ENCODE results near the gene CHAC1.
"Not testable (repeated sequence)": the region's sequence is repeated elsewhere in the genome, so short reads cannot be mapped to it uniquely, and the experiment has no call there.

The CHAC1 gene

DNA sequence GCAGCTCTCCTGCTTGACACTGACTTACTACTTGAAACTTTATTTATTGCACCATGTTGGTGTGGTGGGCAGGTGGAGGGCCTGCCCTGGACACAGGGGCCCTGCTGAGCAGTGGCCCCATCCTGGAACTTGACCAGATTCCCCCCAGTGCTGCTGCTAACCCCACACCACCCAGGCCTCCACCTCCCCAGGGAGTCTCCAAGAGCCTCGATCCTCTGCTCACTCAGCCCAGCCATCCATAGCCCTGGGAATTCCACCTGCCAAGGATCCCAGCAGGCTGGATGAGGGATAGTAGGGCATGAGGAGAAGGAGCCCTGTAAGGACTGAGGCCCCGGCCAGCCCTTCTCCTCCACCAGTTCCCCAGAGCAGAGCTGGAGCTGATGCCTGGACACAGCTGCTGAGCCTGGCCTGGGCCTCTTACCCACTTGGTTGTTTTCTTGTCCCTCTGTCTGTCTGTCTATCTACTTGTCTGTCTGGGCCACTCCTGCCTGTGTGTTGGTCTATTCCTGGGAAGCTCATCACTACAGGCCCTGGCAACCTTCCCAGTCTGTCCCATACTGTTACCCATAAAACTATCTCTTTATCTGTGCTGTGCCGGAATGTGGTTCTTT lies 2.8 kb downstream of the CHAC1 start:
- no peak for DNase-seq (ENCODE audit: extremely low read depth in 1 of 2, low read depth in 1 of 2)

DNA sequence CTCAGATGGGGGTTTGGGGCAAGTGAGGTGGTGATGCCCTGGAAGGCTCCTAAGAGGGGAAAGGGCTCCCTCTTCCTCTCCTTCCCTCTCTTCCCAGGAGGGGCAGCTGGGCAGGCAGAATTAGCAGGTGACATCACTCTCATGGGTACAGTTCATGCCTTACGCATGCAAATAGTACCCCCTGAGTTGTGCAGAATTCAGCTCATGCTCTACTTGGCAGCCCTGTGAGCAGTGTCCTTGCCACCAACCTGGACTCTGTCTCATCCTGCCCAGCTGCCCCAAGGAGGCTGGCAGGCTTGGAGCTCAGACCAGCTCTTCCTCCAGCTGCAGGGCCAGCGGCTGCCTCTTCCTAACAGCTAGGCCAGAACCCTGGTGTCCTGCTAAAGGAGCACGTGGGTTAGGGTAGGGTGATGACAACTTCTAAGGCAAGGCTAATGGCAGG lies 3.3 kb downstream of the CHAC1 start:
- DNase-seq (ENCODE audit: extremely low read depth in 1 of 2, low read depth in 1 of 2): no peak

DNA sequence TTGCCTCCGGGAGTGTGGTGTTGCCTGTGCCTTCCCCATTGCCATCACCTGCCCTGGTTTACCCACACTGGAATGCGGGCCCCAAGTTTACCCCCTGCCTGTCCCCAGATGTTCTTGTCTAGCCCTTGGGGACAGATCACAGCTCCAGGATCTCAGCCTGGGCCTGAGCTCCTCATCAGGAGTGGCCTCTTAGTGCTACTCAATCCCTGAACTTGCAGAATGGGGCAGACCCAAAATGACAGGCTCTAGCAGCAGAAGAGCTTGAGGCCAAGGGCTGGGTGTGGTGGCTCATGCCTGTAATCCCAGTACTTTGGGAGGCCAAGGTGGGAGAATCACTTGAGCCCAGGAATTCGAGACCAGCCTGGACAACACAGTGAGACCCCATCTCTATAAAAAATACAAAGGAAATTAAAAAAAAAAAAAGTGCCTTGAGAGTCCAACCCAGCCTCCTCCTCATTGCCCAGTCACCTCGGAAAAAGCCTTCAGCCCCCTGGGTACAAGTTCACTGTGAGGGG lies 3.8 kb downstream of the CHAC1 start:
- no peak for DNase-seq (ENCODE audit: extremely low read depth in 1 of 2, low read depth in 1 of 2)

DNA sequence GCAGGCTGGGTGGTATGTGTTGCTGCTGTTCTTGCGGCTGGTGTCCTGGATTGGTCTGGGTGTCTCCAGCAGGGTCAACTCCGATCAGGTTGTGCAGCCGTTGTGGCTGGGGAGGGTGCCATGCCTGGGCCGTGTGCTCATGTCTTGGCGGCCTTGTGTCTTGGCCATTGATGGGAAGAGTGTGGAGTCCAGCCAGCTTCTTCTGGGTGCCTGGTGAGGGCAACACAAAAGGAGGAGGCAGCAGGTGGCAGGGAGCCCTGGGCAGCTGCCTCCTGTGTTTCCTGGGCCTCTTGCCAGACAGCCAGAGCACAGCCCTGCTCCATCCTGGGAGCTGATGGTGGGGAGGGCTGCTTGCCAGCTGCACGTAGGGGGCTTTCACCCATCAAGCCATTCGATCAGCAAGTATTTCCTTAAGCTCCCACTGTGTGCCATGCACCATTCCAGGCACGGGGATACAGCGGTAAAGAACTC lies 4.3 kb downstream of the CHAC1 start:
- no peak for DNase-seq (ENCODE audit: extremely low read depth in 1 of 2, low read depth in 1 of 2)

DNA sequence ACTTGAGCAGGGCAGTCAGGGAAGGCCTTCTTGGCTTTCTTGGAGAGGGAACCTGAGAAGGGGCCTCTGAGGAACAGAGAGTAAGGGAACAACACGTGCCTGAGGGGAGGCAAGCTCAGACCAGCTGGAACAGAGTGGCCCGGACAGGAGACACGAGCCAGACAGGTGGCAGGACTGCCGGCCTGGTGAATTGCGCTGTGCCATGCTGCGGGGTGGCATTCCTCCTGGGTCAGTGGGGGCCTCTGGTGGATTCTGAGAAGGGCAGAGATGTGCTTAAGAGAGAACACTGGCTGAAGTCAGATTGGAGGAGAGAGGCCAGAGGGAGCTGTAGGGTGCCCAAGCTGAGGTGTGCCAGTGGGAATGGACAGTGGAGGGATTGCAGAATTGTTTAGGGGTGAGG lies 4.9 kb downstream of the CHAC1 start:
- no peak for DNase-seq (ENCODE audit: extremely low read depth in 1 of 2, low read depth in 1 of 2)

DNA sequence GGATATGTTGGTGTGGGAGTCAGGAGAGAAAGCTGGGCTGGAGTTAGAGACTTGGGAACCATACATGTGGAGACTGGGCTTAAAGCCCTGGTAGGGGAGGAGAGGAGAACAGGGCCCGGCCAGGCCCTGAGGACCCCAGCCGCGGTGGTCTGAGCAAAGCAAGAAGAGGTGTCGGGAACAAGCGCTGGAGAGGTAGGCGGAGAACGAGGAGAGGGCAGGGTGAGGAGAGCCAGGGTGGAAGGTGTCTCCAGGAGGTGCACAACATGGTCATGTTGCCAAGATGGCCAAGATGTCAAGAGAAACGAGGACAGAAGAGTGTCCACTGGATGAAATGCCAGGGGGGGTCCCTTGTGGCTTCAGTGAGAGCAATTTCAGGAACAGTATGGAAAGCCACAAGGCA lies 5.5 kb downstream of the CHAC1 start:
- no peak for DNase-seq (ENCODE audit: extremely low read depth in 1 of 2, low read depth in 1 of 2)

DNA sequence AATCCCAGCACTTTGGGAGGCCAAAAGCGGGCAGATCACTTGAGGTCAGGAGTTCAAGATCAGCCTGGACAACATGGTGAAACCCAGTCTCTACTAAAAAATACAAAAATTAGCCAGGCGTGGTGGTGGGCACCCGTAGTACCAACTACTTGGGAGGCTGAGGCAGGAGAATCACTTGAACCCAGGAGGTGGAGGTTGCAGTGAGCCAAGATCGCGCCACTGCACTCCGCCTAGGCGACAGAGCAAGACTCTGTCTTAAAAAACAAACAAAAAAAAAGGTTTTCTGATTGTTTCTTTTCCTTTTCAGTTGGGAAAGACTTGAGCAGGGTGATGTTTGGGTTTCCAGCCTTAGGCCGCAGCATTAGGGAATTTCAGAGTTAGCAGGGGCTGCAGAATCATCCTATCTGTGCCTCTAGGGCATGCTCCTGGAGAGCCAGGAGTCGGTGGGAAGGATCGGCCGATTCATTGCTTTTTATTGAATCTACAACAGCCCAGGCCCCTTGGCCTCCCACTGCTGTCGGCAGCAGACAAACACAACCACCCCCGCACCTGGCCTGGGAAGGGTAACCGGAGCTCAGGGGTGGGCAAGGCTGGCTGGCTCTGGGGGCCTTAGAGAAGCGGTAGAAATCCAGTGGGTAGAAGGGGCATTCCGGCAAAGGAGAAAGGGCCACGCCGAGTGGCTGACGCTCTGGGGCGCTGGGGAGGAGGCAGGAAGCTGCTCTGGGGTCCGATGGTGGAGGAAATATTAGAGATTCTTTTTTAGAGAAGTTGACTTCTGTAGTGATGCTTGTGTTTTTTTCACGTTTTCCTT lies 6.3 kb downstream of the CHAC1 start:
- no peak for DNase-seq (ENCODE audit: extremely low read depth in 1 of 2, low read depth in 1 of 2)

DNA sequence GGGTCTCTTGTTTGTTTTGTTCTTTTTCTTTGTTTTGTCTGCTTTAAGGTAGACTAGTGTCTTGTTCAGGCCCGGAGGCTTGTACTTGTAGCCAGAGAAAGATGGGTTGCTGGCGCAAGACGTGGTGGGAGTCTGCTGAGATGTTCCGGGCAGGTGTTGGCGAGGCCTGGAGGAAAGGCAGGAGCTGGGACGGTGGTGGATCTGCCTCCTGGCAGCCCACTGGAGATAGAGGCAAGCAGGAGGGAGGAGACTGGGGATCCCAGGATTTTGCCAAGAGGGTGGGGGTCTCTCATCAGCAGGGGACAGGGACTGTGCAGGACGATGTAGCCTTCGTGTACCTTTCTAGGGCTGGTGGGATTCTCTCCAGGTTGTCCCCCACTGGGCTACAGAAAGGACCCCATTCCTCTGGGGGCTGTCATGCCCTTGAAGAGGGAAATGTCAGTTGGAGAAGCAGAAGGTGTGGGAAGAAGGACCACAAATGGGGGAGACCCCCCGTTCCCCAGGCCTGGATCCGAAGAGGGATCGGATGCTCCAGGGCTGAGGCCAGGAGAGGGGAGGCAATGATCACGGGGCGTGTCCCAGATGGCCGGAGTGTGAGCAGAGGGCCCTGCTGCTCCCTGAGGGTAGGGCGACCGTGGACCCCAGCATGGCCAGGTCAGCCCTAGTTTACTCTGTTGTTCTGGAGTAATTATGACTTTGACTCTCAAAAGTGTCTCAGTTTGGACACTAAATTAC lies 7.0 kb downstream of the CHAC1 start:
- DNase-seq (ENCODE audit: extremely low read depth in 1 of 2, low read depth in 1 of 2): no peak

DNA sequence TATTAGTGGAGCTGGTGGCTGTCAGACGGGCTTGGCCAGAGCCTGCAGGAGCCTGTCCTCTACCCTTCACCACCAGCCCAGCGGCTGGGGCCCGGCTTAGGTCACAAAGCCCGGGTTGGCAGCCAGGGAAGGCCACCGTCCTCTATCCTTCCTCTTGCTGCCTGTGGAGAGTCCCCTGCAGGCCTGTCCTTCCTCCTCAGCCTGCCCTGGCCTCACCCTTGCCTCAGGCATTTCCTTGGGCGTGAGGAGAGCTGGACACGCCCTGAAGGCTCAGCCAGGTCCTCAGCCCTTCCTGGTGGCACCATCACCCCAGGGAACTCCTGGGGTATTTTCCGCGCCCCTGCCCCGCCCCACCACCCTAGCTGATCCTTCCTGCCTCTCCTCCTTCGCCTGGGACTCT lies 7.7 kb downstream of the CHAC1 start:
- DNase-seq (ENCODE audit: extremely low read depth in 1 of 2, low read depth in 1 of 2): no peak

DNA sequence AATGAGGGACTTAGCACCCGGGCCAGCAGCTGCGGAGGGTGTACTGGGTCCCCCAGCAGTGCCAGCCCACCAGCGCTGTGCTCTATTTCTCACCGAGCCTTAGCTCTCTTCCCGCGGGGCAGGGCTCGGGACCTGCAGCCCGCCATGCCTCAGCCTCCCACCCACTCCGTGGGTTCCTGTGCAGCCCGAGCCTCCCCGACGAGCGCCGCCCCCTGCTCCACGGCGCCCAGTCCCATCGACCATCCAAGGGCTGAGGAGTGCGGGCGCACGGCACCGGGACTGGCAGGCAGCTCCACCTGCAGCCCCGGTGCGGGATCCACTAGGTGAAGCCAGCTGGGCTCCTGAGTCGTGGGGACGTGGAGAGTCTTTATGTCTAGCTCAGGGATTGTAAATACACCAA lies 8.5 kb downstream of the CHAC1 start:
- not testable (repeated sequence) for DNase-seq (ENCODE audit: extremely low read depth in 1 of 2, low read depth in 1 of 2)

DNA sequence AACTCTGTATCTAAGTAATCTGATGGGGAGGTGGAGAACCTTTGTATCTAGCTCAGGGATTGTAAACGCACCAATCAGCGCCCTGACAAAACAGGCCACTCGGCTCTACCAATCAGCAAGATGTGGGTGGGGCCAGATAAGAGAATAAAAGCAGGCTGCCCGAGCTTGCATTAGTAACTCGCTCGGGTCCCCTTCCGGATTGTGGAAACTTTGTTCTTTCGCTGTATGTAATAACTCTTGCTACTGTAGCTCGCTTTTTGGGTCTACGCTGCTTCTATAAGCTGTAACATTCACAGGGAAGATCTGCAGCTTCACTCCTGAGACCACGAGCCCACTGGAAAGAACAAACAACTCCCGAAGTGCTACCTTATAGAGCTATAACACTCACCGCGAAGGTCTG lies 9.0 kb downstream of the CHAC1 start:
- DNase-seq (ENCODE audit: extremely low read depth in 1 of 2, low read depth in 1 of 2): not testable (repeated sequence)

DNA sequence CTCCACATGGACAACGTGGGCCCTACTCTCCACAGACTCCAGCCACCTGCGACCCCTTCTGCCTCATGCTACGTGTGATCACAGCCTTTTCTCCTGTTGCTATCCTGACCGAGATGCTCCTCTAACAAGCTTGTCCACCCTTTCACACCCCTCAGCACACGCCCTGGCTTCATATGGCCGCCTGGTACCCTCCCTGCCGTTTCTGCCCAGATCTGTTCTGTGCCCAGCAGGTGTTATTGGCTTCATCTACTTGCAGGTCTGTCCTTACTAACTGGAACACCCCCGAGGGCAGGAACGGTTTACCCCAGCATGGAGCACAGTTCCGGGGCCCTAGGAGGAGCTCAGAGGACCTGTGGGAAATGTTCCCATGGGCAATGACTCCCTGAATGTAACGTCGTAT lies 9.9 kb downstream of the CHAC1 start:
- no peak for DNase-seq (ENCODE audit: extremely low read depth in 1 of 2, low read depth in 1 of 2)

DNA sequence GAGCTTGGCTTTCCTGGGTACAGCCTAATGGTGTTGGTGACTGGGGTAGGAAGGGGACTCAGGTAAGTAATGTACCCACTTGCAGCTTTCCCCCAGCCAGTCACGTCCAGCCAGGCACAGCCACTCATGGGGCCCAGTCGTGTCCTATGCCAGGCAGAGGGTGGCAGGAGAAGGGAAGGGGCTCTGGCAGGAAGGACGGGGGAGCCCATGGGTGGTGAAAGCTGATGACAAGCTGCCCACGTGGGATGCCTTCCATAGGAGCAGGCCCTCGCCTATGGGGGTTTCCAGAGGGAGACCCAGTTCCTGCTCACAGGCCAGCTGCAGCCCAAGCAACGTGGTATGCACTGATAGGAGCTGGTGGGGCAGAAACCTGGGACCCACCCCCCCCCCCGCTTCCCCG lies 10.7 kb downstream of the CHAC1 start:
- DNase-seq (ENCODE audit: extremely low read depth in 1 of 2, low read depth in 1 of 2): no peak

DNA sequence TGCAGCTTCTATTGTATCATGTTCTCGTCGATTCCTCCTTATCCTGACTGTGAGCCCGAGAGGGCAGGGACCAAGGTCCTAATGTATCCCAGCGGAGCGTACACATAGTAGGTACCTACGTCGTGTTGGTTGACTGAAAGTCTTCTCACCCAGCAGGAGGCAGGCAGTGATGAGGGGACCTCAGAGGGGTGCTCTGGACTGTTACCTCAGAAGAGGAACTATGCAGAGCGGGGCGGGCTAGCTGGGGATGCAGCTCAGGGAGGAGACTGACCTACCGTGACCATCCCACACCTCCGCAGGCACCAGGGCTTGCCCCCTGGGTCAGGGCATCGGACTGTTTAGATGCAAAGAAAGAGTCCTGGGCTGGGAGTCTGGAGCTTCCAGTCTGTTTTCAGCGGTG lies 11.4 kb downstream of the CHAC1 start:
- no peak for DNase-seq (ENCODE audit: extremely low read depth in 1 of 2, low read depth in 1 of 2)

DNA sequence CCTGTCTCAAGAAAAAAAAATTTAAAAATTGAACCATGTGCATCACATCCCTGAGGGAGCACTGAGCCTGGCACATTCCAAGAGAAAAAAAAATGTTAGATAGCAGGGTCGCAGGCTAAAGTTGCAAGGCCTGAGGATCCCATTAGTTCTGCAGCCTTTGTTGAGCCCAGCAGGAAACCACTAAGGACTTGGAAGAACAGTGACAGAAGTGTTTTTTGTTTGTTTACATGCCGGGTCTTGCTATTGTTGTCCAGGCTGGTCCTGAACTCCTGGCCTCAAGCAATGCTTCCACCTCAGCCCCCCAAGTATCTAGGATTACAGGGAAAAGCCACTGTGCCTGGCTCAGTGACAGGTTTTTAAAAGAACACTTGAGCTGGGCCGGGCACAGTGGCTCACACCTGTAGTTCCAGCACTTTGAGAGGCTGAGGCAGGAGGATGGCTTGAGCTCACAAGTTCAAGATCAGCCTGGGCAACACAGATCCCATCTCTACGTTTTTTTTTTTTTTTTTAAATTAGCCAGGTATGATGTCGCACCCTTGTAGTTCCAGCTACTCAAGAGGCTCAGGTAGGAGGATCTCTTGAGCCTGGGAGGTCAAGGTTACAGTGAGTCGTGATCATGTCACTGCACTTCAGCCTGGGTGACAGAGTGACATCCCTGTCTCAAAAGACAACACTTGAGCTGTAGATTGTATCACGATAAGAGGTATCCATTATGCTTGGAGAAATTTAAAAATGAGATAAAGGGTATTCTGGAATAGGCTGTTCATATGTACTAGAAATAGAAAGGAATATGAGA lies 15.2 kb downstream of the CHAC1 start:
- no peak for DNase-seq (ENCODE audit: extremely low read depth in 1 of 2, low read depth in 1 of 2)

DNA sequence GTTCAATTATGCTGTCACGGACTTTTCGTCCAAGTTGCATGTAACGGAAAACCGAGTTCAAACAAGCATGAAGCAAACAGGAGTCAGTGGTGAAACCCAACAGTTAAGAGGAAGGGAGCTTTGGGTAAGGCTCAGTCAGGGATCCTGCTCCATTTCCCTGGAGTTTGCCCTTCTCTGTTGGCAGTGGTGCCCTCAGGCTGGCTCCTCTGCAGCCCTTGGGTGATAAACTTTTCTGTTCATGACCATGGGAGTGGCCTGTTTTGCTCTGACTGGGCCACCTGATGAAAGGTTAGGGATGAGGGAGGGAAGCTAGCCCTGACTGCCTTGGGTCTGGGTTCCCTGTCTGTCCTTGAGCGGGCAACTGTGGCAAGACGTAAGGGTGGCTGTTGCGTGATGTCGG lies 16.1 kb downstream of the CHAC1 start:
- DNase-seq (ENCODE audit: extremely low read depth in 1 of 2, low read depth in 1 of 2): no peak

DNA sequence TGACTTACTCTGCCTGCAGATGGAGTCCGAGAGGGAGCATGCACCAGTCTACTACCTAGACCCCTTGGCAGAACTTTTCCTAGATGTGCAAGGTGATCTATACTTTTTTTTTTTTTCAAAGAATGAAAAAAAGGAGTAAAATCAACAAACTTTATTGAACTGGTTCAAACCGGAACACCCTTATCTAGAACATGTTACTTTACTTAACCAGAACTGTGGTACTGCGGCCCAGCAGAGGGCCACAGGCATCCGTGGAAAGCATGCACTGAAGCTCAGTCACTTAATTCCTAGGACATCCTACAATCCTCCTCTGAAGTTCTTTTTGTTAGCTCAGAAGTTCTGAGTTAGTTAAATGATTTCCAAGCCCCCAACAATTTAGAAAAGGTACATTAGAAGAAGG lies 21.6 kb downstream of the CHAC1 start:
- no peak for DNase-seq (ENCODE audit: extremely low read depth in 1 of 2, low read depth in 1 of 2)

DNA sequence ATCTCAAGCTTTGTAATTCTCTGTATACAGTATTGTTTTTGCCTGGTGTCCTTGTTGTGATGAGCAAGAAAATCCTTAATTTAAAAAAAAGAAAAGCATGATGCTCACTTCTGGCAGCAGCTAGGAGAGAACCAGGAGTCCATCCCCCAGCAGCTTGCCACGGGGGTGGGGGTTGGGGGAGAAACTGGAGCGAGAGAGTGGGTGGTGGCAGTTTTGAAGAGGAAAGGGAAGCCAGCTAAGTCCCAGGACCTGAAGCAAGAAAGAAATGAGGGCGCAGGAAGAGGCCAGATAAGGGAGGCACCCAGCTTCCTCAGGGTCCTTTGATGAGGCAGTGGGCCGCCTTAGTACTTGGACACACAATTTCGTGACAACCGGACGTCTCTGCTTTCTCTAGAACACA lies 23.5 kb downstream of the CHAC1 start:
- DNase-seq (ENCODE audit: extremely low read depth in 1 of 2, low read depth in 1 of 2): no peak

DNA sequence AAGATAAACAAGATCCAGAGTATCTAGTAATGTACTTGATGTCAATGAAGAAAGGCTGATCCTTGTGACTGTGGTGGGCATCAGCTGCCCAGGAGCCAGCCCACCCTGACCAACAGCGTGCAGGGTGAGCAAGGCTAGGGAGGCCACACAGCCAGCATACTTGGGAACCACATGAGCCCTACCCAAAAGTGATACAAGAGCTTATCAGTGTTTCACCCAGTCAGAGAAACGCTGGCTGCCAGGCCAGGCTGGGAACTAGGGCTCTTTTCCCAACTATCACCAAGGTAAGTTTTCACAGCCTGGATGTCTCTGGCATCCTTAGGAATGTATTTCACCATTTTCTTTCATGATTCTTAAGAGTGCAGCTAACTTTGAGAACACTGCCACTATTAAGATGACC lies 24.9 kb downstream of the CHAC1 start:
- DNase-seq (ENCODE audit: extremely low read depth in 1 of 2, low read depth in 1 of 2): no peak

DNA sequence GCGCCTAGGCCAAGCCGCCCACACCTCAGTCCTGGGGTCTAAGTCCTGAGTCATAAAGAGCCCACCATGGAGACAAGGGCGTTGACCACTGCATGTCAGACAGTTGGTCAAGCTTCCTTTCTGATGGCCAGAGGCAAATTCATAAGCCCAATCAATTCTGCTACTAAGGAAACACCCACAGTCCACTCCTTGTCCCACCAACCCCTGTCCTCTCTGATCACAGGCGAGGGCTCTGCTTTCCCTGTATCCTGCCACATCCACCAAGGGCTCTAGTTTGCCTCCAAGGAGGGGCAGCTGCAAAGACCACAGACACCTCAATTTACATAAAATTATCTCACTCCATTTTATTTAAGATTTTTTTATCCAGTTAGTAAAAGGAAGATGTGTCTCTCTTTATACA lies 25.3 kb downstream of the CHAC1 start:
- no peak for DNase-seq (ENCODE audit: extremely low read depth in 1 of 2, low read depth in 1 of 2)

DNA sequence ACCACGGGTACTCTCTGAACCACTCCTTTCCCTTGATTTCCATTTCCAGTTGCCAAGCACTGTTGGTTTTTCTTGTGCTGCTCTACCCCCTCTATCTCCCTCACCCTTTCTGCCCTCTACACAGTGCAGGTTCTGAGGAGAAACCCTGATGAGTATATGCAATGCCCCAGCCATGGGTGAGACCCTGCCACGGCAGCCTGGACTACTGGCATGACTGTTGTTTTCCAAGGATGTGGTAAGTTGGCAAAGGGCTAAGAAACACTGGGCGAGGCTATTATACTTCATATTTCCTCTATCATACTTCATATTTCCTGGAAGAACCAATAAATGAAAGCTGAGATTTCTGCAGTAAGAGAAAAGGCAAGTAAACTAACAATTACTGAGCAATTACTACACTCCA lies 27.9 kb downstream of the CHAC1 start:
- DNase-seq (ENCODE audit: extremely low read depth in 1 of 2, low read depth in 1 of 2): no peak
